CD8-positive, alpha-beta memory T cell (primary cell): ENCODE measurements around the gene SPATA20. TPM values are rescaled to one million over a fixed set of nuclear protein-coding genes. Genes with fewer than 3 reads are reported as not detected.

ENCODE experiments used
- CTCF ChIA-PET: fragments of 350-600 bp; sonication (Branson Sonifier 250); formaldehyde crosslinking; loops from one replicate; lab custom pipeline; 2021; ENCODE audit warnings: antibody characterized with exemption; lab: Charles Lee
- POLR2A ChIA-PET: fragments of 350-600 bp; sonication (Branson Sonifier 250); formaldehyde crosslinking; loops from one replicate; lab custom pipeline; 2021; ENCODE audit warnings: antibody characterized with exemption; lab: Charles Lee
- DNase-seq, 5 donors: peaks; one replicate each; pipeline versions ENCODE4 v3.0.0 to v3.0.0-alpha.2; 2020 to 2022; ENCODE audit warnings: mixed read lengths in 1 of 5
- H3K27ac ChIP-seq: one replicate; pipeline ENCODE4 v1.7.0; 2013; ENCODE audit warnings: low read depth, mild to moderate bottlenecking, low read length, moderate library complexity
- H3K27me3 ChIP-seq: 2 replicates; pipeline ENCODE4 v1.7.0; 2013; ENCODE audit warnings: low read length, mild to moderate bottlenecking; ENCODE audit not compliant: insufficient read depth, poor library complexity, severe bottlenecking
- H3K36me3 ChIP-seq: 2 replicates; pipeline ENCODE4 v1.7.0; 2013; ENCODE audit warnings: mild to moderate bottlenecking, low read length, moderate library complexity; ENCODE audit not compliant: insufficient read depth
- H3K4me1 ChIP-seq: 2 replicates; pipeline ENCODE4 v1.7.0; 2013; ENCODE audit warnings: mild to moderate bottlenecking, low read length, moderate library complexity; ENCODE audit not compliant: insufficient read depth
- H3K4me3 ChIP-seq: 2 replicates; pipeline ENCODE4 v1.7.0; 2013; ENCODE audit warnings: mild to moderate bottlenecking, low read length
- H3K9me3 ChIP-seq: 2 replicates; pipeline ENCODE4 v1.7.0; 2013; ENCODE audit warnings: mild to moderate bottlenecking, low read length
- H3K27ac Mint-ChIP-seq, 8 donors: one replicate each; pipeline ENCODE4 v1.8.0; 2020 to 2021; ENCODE audit warnings: mixed read lengths in 8 of 8, mild to moderate bottlenecking in 6 of 8, inconsistent platforms in 3 of 8, moderate library complexity in 3 of 8
- H3K27me3 Mint-ChIP-seq, 2 donors: one replicate each; pipeline ENCODE4 v1.8.0; 2020 to 2021; ENCODE audit warnings: mixed read lengths in 2 of 2, mild to moderate bottlenecking in 1 of 2, moderate library complexity in 1 of 2
- H3K36me3 Mint-ChIP-seq, 3 donors: one replicate each; pipeline ENCODE4 v1.8.0; 2020 to 2021; ENCODE audit warnings: mixed read lengths in 3 of 3, inconsistent platforms in 1 of 3, mild to moderate bottlenecking in 1 of 3
- H3K4me1 Mint-ChIP-seq, 3 donors: one replicate each; pipeline ENCODE4 v1.8.0; 2020 to 2021; ENCODE audit warnings: mixed read lengths in 3 of 3, inconsistent platforms in 1 of 3, mild to moderate bottlenecking in 1 of 3
- H3K4me3 Mint-ChIP-seq, 7 donors: one replicate each; pipeline ENCODE4 v1.8.0; 2020 to 2021; ENCODE audit warnings: mixed read lengths in 7 of 7, mild to moderate bottlenecking in 6 of 7, moderate library complexity in 4 of 7, inconsistent platforms in 2 of 7
- H3K9me3 Mint-ChIP-seq, 5 donors: one replicate each; pipeline ENCODE4 v1.8.0; 2020 to 2022; ENCODE audit warnings: mixed read lengths in 5 of 5, mild to moderate bottlenecking in 3 of 5, moderate library complexity in 2 of 5, inconsistent platforms in 1 of 5
- polyA plus RNA-seq: library from polyadenylated mRNA; unstranded; fragments of 300-500 nt; fragmentation: Illumina TruSeq; gene quantifications from one replicate; pipeline ENCODE4 v1.2.3, GENCODE V29; 2021
- total RNA-seq, 2 experiments: library from RNA; stranded (reverse); gene quantifications; one replicate each; pipeline ENCODE4 v1.2.3, GENCODE V29; 2021

SPATA20 gene
- total and polyA plus RNA-seq, 3 experiments from 2014 or later: 11.0 to 42.9 (median 34.7) TPM

GRCh38 chr17:50559674-50560184, 12.8 kb downstream of the SPATA20 start:
- DNase-seq: peak in 1 of 5 donors; percentile 32
- ChIA-PET CTCF (interaction anchor here (0.6 to 1.9 kb wide), 2 partner anchors 18 to 551 kb away, joined by 3 to 7 read pairs; no protein-coding TSS in a partner anchor), POLR2A (interaction anchor here (0.8 to 1.2 kb wide), 3 partner anchors 9 to 148 kb away, joined by 3 to 4 read pairs (median 4); partner anchors contain the start of gene ANKRD40)
- no peaks in the 10 kb centered on the region for H3K36me3 ChIP-seq
- peaks cover 52% of the 10 kb centered on the region for H3K27me3 ChIP-seq
- Mint-ChIP-seq H3K4me1 (peaks cover 16 to 32% (median 32%) of the 10 kb centered on the region in 3 donors), H3K36me3 (peaks cover 0 to 8% (median 0%) of the 10 kb centered on the region in 3 donors), H3K27me3 (peaks cover 54 to 56% of the 10 kb centered on the region in 2 donors), H3K27ac (peak overlapping the region in 3 of 8 donors; percentile 63 to 83 (median 68)), H3K9me3 (no peaks in the 10 kb centered on the region), H3K4me3 (peak overlapping the region; percentile 79 to 91 (median 84))
- H3K27ac ChIP-seq: no peak overlapping the region
- H3K4me3 ChIP-seq: peak overlapping the region; percentile 60
- peaks cover 22% of the 10 kb centered on the region for H3K4me1 ChIP-seq
- H3K9me3 ChIP-seq: no peaks in the 10 kb centered on the region

- Histone ChIP-seq H3K27me3 (peaks cover 52% of the 10 kb centered on the region), H3K4me3 (peak within 1 kb of the TSS; percentile 60), H3K27ac (no peak within 1 kb of the TSS), H3K36me3 (no peaks in the 10 kb centered on the region), H3K9me3 (no peaks in the 10 kb centered on the region), H3K4me1 (peaks cover 22% of the 10 kb centered on the region)
- ChIA-PET CTCF (interaction anchor here (0.6 to 1.9 kb wide), 2 partner anchors 18 to 551 kb away, joined by 3 to 7 read pairs; no protein-coding TSS in a partner anchor), POLR2A (interaction anchor here (0.6 to 1.2 kb wide), 4 partner anchors 10 to 385 kb away, joined by 3 to 5 read pairs (median 4); partner anchors contain the start of gene ANKRD40)
- Mint-ChIP-seq H3K36me3 (peaks cover 0 to 5% (median 0%) of the 10 kb centered on the region in 3 donors), H3K27ac (peak within 1 kb of the TSS in 4 of 8 donors; percentile 26 to 68 (median 55)), H3K4me3 (peak within 1 kb of the TSS; percentile 79 to 91 (median 84)), H3K4me1 (peaks cover 18 to 36% (median 32%) of the 10 kb centered on the region in 3 donors), H3K9me3 (no peaks in the 10 kb centered on the region), H3K27me3 (peaks cover 58 to 61% of the 10 kb centered on the region in 2 donors)
- DNase-seq: peak; percentile 79 to 86 (median 84)
Observed at GRCh38 chr17:50560185-50560824, 13.3 kb downstream of the SPATA20 start, which contains the start of gene CACNA1G. Gene CACNA1G, plus strand, starts transcription at chr17:50560715. Its CDS starts 745 bp downstream, at chr17:50561460.

- H3K36me3 Mint-ChIP-seq: no peaks in the 10 kb centered on the region
- H3K27me3 Mint-ChIP-seq: peaks cover 64 to 70% of the 10 kb centered on the region in 2 donors
- no peaks in the 10 kb centered on the region for H3K36me3 ChIP-seq
- no peak overlapping the region for H3K27ac Mint-ChIP-seq
- no peaks in the 10 kb centered on the region for H3K9me3 Mint-ChIP-seq
- peak overlapping the region in 3 of 7 donors; percentile 35 to 91 (median 71) for H3K4me3 Mint-ChIP-seq
- POLR2A ChIA-PET: interaction anchor here (0.6 kb wide), 2 partner anchors 13 to 384 kb away, joined by 3 to 5 read pairs; no protein-coding TSS in a partner anchor
- DNase-seq: peak in 2 of 5 donors; percentile 17 to 27
- H3K4me1 Mint-ChIP-seq: peaks cover 18 to 44% (median 37%) of the 10 kb centered on the region in 3 donors
- no peaks in the 10 kb centered on the region for H3K9me3 ChIP-seq
- CTCF ChIA-PET: interaction anchor here (1.7 to 1.9 kb wide), 2 partner anchors 15 to 19 kb away, joined by 4 to 7 read pairs; no protein-coding TSS in a partner anchor
- H3K4me3 ChIP-seq: no peak overlapping the region
- peaks cover 52% of the 10 kb centered on the region for H3K27me3 ChIP-seq
- no peak overlapping the region for H3K27ac ChIP-seq
- H3K4me1 ChIP-seq: peaks cover 22% of the 10 kb centered on the region
Observed at GRCh38 chr17:50560931-50561745, 14.2 kb downstream of the SPATA20 start.

DNA sequence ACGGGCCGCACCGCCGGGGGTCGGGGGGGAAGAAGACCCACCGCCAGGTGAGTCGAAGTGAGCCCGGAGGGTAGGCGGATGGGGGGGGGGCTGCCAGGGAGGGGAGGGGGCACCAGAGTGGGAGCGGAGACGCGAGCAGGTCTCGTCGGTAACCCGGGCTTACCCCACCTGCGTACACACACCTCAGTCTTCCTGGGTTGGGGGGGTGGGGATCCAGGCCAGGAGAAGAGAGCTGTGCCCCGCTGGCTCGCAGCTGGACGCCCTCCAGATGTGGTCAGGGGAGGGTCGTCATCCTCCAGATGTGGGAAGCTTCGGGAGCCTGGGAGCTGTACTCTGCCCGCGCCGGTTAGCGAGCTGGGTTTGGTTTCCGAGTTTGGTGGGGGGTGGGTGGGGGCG, 14.8 kb downstream of the SPATA20 start:
- peak overlapping the region in 6 of 7 donors; percentile 15 to 82 (median 70) for H3K4me3 Mint-ChIP-seq
- POLR2A ChIA-PET: interaction anchor here (0.6 to 1.0 kb wide), 2 partner anchors 14 to 165 kb away, joined by 3 read pairs; partner anchors contain the start of gene LRRC59

DNA sequence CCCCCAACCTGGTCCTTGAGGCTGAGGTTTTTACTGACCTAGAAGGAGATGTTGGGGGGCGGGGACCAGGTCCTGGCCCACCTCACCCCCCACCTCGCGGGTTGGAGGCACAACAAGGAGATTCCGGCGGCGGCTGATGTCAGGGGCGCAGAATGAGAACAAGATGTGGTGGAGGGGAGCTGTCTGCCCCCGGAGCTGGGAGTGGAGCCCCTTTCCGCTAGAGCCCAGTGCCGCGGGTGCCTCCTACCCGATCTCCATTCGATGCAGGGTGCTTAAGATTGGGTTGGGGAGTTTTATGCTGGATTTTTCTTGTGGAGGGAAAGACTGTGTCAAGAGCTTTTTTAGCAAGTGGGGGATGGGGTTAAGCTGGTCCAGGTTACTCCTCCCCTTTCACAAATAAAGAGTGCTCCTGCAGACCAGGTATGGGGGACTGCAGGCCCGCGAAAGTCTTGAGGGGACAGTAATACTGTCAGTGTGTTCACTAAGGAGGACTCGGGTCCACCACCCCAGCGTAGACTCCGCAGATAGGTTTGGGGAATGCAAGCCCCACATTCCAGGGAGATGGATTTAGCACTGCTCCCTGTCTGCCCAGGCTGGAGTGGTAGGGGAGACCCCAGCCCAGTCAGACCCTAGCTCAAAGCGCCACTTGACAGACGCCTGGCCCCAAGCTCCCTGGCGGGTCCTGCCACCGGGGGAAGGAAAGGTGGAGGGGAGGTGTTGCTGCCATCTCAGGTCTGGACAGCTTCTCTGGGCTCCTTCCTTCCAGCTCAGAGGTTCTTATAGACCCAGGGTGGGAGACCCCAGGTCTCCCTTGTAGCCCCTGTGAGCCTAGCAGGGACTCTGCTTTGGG, 15.5 kb downstream of the SPATA20 start:
- H3K36me3 Mint-ChIP-seq: no peaks in the 10 kb centered on the region
- CTCF ChIA-PET: interaction anchor here (1.2 to 1.8 kb wide), 3 partner anchors 13 to 58 kb away, joined by 3 to 4 read pairs (median 4); no protein-coding TSS in a partner anchor
- Histone ChIP-seq H3K36me3 (no peaks in the 10 kb centered on the region), H3K9me3 (no peaks in the 10 kb centered on the region), H3K27ac (no peak overlapping the region), H3K4me1 (peaks cover 22% of the 10 kb centered on the region), H3K4me3 (no peak overlapping the region), H3K27me3 (peaks cover 57% of the 10 kb centered on the region)
- H3K27me3 Mint-ChIP-seq: peaks cover 64 to 79% of the 10 kb centered on the region in 2 donors
- H3K4me1 Mint-ChIP-seq: peaks cover 18 to 49% (median 37%) of the 10 kb centered on the region in 3 donors
- H3K4me3 Mint-ChIP-seq: peak overlapping the region; percentile 68 to 83 (median 74)
- no peaks in the 10 kb centered on the region for H3K9me3 Mint-ChIP-seq
- peak overlapping the region in 5 of 8 donors; percentile 6 to 72 (median 35) for H3K27ac Mint-ChIP-seq
- DNase-seq: peak in 3 of 5 donors; percentile 15 to 49 (median 27)
- POLR2A ChIA-PET: interaction anchor here (1.0 kb wide), 1 partner anchor 165 kb away, joined by 3 read pairs; the partner anchor contains the start of gene LRRC59

More for the DNA sequence above, 14.8 kb downstream of the SPATA20 start:
- DNase-seq: no peak
- Histone ChIP-seq H3K27me3 (peaks cover 57% of the 10 kb centered on the region), H3K4me3 (no peak overlapping the region), H3K36me3 (no peaks in the 10 kb centered on the region), H3K27ac (no peak overlapping the region), H3K9me3 (no peaks in the 10 kb centered on the region), H3K4me1 (peaks cover 22% of the 10 kb centered on the region)
- Mint-ChIP-seq H3K4me1 (peaks cover 18 to 49% (median 37%) of the 10 kb centered on the region in 3 donors), H3K36me3 (no peaks in the 10 kb centered on the region), H3K27me3 (peaks cover 66 to 76% of the 10 kb centered on the region in 2 donors), H3K27ac (peak overlapping the region in 2 of 8 donors; percentile 48 to 72), H3K9me3 (no peaks in the 10 kb centered on the region)
- CTCF ChIA-PET: interaction anchor here (1.2 to 1.7 kb wide), 2 partner anchors 14 to 58 kb away, joined by 3 to 4 read pairs; no protein-coding TSS in a partner anchor

GRCh38 chr17:50563092-50563511, 16.1 kb downstream of the SPATA20 start:
- H3K9me3 Mint-ChIP-seq: no peaks in the 10 kb centered on the region
- DNase-seq: no peak
- H3K36me3 Mint-ChIP-seq: no peaks in the 10 kb centered on the region
- peaks cover 18 to 49% (median 37%) of the 10 kb centered on the region in 3 donors for H3K4me1 Mint-ChIP-seq
- H3K27me3 Mint-ChIP-seq: peaks cover 65 to 79% of the 10 kb centered on the region in 2 donors
- H3K36me3 ChIP-seq: no peaks in the 10 kb centered on the region
- H3K4me3 ChIP-seq: no peak overlapping the region
- no peak overlapping the region for H3K27ac ChIP-seq
- H3K27me3 ChIP-seq: peaks cover 53% of the 10 kb centered on the region
- peaks cover 22% of the 10 kb centered on the region for H3K4me1 ChIP-seq
- ChIA-PET CTCF (interaction anchor here (1.7 to 1.8 kb wide), 2 partner anchors 13 to 21 kb away, joined by 4 read pairs; no protein-coding TSS in a partner anchor), POLR2A (no interaction called here)
- no peak overlapping the region for H3K27ac Mint-ChIP-seq
- H3K9me3 ChIP-seq: no peaks in the 10 kb centered on the region
- peak overlapping the region in 1 of 7 donors; percentile 82 for H3K4me3 Mint-ChIP-seq
